Hematopoietic multipotent progenitor cell treated with erythropoietin and hydrocortisone succinate and interleukin-3 and kit ligand, for 8 days (in vitro differentiated cells): ENCODE measurements around the gene EVC2.
"Not testable (repeated sequence)": the region's sequence is repeated elsewhere in the genome, so short reads cannot be mapped to it uniquely, and the experiment has no call there.

ENCODE experiments used
- DNase-seq: peaks from one replicate; pipeline ENCODE4 v3.0.0-alpha.2; 2015

The EVC2 gene

DNA sequence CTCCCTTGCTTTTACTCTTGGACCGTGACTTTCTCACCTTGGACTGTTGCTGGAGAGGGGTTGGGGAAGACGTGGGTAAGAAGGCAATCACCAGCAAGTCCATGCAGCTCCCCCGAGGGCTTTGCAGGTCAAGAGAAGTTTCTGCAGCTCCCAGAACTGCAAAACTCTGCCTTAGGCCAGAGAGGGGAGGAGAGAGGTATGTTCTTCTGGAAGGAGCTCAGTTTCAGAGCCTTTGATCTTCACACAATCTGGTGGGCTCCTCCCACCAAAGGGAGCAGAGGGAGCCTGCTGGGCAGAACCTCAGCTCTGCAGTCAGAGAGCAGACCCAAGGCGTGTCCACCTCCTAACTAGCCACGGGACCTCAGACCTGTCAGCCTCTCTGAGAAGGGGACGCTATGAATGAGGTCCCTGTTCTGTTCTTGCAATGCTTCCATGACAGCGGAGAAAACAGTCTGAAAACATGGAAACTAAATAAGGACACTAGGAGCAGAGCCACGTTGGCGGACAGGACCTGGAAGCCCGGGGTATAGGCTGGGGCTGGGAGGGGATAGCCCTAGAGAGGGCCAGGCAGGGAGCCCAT is 92.8 kb downstream of the EVC2 start:
- no peak for DNase-seq

DNA sequence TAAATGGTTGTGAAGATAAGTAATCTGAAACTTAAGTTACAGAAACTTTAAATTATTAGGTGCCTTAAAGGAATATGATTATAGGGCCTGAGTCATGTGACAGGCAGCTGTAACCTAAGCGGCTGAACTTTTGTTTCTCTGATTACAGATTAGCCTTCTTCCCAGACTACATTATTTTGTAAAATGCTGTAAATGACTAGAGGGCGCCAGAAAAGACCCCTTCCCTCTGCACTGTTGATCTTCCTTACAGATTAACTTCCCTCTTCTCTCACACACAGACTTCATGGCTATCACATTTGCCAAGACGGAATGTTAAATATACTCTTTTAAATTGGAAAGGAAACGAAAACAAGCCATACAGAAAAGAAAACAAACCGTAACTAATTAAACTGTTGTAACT is 96.6 kb downstream of the EVC2 start:
- DNase-seq: no peak

DNA sequence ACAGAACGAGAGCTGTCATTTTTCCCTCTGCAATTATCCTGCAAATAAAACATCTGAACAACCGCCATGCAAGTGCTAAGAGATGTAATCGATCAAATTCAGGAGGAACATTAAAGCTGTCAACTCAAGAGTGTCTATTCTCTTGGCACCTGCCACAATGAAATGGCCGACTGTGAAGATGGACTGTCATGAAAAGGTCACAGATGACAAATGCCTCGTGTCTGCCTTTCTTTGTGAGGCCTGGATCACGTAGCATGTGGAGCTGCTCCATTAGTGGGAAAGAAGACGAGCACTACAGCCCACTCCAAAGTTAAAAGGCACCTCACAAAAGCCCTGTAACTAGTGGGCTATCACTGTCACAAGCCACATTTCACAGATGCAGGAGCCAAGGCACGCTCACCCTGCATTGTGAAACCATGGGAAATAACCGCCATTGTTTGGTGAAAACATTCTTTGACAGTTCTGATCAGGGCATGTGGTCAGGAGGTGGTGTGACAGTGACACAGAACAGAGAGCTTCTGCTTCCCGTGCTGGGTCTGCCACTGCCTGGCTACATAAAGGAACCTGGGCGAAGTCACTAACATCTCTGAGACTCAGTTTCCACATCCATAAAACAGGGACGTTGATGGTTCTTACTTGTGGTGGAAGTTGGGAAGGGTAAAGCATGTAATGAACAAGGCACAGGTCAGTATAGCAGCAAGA is 98.9 kb downstream of the EVC2 start:
- DNase-seq: no peak

- DNase-seq: not testable (repeated sequence)
These were observed 114.5 kb downstream of the EVC2 start for GRCh38 chr4:5593828-5594227.

GRCh38 chr4:5592272-5592671 is 116.1 kb downstream of the EVC2 start:
- DNase-seq: no peak

- no peak for DNase-seq
These were observed 118.9 kb downstream of the EVC2 start for GRCh38 chr4:5589495-5589894.

DNA sequence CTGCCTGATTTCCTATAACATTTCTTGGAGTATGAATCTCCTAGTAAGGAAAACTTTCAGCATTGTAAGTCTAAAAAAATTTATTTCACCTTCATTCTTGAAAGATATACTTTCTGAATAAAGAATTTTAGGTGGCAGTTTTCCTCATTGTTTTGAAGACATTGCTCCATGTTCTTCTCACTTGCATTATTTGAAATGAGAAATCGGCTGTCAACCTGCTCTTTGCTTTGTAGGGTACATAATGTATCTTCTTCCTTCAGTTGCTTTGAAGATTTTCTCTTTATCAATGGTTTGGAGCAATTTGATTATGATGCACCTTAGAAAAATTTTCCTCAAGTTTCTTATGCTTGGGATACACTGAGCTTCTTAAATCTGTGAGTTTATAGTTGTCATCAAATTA is 120.3 kb downstream of the EVC2 start:
- DNase-seq: no peak

- no peak for DNase-seq
These were observed 132.4 kb downstream of the EVC2 start for GRCh38 chr4:5575941-5576340.

GRCh38 chr4:5574386-5574785 is 134.0 kb downstream of the EVC2 start:
- no peak for DNase-seq

GRCh38 chr4:5573965-5574364 is 134.4 kb downstream of the EVC2 start:
- DNase-seq: no peak

DNA sequence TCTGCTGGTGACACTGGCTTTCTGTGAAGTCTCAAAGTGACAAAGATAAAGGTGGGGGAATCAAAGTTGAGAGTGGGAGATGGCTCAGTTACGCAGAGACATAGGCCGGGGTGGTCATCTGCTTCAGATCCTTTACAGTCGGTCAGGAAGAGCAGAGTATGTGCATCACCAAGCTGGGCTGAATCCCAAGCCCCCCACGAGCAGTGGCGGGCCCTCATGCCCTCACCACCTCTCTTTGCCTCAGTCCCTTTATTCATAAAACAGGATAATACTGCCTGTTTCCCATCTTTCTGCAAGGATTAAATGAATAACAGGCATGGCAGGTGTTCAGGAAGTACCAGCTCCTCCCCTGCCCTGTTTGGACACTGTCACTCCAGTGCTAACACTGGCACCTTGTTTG is 135.6 kb downstream of the EVC2 start:
- no peak for DNase-seq

DNA sequence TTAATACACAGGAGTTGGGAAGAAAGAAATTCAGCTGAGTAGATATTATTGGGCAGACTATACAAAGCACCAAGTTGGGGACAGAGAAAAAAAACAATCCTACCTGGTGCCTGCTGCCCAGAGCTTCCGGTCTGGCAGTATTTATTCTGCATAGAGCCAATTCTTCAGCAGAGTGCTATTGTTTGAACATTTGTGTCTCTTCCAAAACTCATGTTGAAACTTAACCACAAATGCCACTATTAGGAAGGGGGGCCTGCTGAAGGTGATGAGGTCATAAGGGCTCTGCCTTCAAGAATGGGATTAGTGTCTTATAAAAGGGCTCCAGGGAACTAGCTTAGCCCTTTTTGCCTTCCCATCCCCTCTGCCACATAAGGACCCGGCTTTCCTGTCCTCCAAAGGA is 136.2 kb downstream of the EVC2 start:
- DNase-seq: no peak

DNA sequence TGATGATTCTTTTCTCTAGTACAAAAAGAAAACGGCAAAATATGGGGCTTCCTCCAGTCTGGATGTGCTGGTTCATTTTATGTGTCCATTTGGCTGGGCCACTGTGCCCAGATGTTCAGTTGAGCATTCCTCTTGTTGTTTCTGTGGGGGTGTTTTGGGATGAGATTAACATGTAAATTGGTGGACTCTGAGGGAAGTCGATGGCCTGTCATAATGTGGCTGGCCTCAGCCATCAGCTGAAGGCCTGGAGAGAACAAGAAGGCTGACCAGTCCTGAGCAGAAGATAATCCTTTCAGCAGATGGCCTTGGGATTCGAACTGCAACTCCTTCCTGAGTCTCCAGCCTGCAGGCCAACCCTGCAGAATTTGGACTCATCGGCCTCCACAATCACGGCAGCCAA is 136.7 kb downstream of the EVC2 start:
- no peak for DNase-seq

GRCh38 chr4:5569451-5569850 is 138.9 kb downstream of the EVC2 start:
- no peak for DNase-seq

- no peak for DNase-seq
These were observed 139.4 kb downstream of the EVC2 start for GRCh38 chr4:5568931-5569330.

DNA sequence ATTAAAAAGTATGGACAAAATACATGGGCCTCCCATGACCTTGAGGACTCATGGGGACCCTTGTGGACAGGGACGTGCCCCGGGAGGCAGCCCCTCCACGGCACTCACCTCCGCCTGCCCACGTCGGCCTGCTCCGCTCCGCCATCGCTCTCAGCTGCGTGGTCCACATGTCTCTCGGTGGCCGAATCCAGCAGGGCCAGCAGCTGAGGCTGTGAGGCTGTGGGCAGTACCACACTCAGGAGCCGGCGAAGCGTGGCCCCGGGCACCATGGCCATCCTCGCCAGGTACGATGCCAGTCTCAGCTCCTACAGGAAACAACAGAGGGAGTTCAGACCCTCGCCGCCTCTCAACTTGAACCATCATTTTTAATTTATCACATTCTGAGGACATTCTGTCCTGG is 140.0 kb downstream of the EVC2 start:
- DNase-seq: no peak

DNA sequence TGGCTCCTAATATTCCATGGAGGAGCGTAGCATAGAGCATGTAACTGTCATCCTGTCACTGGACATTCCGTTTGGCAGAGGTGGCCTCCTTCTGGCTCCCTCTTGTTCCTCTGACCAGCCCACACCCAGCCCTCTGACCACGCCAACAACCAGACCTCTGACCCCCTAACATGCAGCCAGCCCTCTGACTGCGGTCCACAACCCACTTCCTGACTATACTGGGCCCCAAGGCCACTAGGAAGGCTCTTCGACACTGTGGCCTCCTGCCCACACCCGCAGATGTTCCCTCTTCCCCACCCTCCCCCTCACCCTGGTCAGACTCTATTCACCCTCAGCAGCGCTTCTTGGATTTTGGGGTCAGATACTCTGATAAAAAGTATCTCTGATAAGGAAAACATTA is 141.4 kb downstream of the EVC2 start:
- DNase-seq: no peak

GRCh38 chr4:5566526-5566925 is 141.8 kb downstream of the EVC2 start:
- no peak for DNase-seq

GRCh38 chr4:5563856-5564255 is 144.5 kb downstream of the EVC2 start:
- DNase-seq: no peak

- DNase-seq: no peak
These were observed 145.9 kb downstream of the EVC2 start for GRCh38 chr4:5562476-5562875.

DNA sequence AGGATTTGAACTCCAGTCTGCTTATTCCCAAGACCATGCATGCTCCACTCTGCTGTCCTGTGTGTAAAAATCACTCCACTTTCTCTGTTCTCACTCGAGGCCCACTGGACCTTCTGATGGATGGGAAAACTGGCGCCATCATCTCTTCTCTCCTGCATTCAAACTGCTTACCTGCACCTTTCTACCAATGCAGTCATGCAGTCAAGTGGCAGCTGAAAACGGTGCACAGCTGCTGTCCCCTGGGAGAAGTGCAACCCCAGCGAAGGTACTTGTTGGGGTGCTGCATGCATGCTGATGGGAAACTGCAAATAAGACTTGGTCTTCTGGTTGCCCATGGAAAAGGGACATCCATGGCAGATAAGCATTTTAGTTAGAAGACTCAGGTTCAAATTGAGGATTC is 147.1 kb downstream of the EVC2 start:
- DNase-seq: no peak

GRCh38 chr4:5558502-5558901 is 149.9 kb downstream of the EVC2 start:
- no peak for DNase-seq

- no peak for DNase-seq
These were observed 154.0 kb downstream of the EVC2 start for GRCh38 chr4:5554376-5554775.

DNA sequence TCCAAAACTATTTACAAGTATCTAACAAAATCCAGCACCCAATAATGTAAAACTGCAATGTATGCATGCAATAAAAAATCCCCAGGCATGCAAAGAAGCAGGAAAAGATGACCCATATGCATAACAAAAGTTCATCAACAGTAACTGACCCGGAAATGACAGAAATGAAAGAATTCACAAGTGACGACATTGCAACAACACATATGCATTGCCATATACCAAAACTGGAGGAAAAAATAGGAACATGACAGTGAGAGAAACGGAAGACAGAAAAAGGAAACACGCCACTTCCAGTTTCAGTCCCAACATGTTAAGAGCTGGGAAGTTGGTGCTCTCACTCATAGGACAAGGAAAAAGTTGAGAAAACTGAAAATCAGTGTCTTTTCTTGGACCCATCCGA is 154.6 kb downstream of the EVC2 start:
- DNase-seq: no peak

GRCh38 chr4:5552451-5552850 is 155.9 kb downstream of the EVC2 start:
- DNase-seq: no peak
